DND-41 (cell line): ENCODE data around the gene ERG.

Source experiments
- CTCF ChIP-seq: IDR thresholded peaks from 2 replicates; pipeline ENCODE4 v1.5.1; 2012; ENCODE audit warnings: borderline replicate concordance, low read length, moderate library complexity, mild to moderate bottlenecking; ENCODE audit not compliant: poor library complexity, severe bottlenecking; ENCODE audit errors: extremely low read depth
- EZH2 ChIP-seq: IDR thresholded peaks from 3 replicates; pipeline ENCODE4 v1.6.1; 2012; ENCODE audit warnings: borderline replicate concordance, low read depth, mild to moderate bottlenecking, moderate library complexity, low read length, inconsistent platforms; ENCODE audit not compliant: severe bottlenecking

GRCh38 chr21:38354746-38355145 is 143.5 kb downstream of the ERG start:
- TF ChIP-seq CTCF, result no peak
- no peak for TF ChIP-seq EZH2
